GM19372 (cell line): Measurements from ENCODE around the gene MANF.

Experiments used
- ATAC-seq: cut with Tn5 transposase; IDR thresholded peaks from one replicate; pipeline ENCODE4 v1.9.1; 2021; ENCODE audit warnings: mild to moderate bottlenecking, low read depth, moderate library complexity; ENCODE audit not compliant: unreplicated experiment

Gene MANF

GRCh38 chr3:51388286-51389029, 3.4 kb downstream of the MANF start:
- no peak for ATAC-seq

DNA sequence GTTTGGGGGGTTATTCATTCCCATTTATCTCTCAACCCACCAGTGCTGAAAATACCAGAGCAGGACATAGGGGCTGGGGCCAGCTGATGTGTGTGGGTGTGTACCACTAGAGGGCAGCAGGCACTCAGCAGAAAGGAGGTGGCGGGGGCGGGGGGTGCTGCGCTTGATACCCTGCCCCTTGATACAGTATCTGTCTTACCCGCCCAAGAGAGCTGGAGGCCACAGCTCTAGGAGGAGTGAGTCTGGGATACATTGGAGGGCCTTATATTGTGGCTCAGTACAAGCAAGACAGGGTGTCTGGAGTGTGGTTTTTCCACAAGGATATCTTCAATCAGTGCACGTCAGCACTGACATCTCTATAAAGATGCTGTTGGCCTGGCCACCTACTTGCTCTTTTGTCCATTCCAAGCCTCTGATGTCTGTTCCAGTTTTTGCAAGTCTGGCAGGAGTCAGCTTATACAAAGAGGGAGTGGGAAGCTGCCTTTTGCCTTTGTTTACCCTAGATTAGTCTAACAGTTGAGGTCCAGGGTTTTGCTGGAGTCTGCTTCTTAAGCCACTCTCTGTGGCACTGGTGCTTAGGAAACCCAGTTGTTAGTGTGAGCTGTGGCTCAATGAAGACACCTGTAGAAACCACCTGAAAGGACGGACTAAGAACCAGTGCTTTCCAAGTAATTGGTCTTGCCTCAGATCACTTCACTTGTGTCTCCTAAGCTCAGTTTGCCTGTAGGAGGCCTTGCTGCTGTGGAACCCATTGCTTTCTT, 4.5 kb downstream of the MANF start:
- ATAC-seq, result no peak

DNA sequence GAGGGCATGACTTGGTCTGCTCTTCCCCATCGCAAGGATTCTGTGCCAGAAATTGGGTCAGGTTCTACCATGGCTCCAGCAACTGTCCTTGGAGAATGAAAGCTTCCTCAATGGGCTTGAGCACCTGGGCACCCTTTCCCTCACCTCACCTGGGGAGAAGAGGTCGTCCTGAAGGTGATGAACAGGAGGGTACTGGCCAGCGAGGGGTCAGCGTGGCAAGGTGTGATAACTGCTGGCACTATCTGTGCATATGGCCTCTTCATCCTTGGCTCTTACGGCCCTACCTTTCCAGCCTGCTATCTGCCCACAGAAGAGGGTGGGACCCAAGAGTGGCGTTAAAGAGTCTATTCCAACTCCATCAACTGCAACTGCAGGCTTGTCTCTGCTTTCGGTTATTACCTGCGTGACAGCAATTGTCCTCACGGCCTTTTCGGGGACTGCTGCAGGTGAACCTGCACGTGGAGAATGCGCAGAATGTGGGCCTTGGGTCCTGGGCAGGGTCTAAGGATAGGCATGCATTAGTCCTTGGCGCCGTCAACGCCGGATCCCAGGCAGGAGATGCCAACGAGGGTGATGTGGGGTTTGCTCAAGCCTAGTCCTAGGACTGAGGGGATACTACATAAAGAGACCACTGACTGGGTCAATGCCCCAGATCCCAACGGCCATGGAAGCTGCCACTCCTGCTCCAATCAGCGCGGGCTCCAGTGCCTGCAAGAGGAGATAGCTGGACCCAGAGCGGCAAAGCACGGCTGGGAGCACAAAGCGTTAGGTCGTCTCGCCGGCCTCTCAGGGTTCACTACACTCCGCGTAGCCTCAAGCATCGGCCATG, 5.4 kb downstream of the MANF start:
- ATAC-seq, result peak; percentile 2

DNA sequence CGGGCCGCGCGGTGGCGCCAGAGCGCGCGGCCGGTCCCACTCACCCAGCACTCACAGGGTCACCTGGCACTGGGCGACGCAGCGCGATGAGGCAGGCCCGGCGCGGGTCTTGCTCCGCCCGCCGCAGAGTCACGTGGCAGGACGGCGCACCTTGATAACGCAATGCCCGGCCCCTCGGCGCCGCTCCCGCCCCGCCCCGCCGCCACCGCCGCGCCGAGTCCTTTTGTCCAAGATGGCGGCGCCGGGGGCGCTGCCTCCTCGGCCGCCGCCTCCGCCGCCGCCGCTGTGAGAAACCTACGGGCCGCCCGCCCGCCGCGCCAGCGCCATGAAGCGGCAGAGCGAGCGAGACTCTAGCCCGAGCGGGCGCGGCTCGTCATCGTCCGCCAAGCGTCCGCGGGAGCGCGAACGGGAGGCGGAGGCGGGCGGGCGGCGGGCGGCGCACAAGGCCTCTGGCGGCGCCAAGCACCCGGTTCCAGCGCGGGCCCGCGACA, 6.0 kb downstream of the MANF start, which contains the start of gene RBM15B:
RBM15B (plus strand) TSS at position 211 of the 491 bp plus-strand sequence; CDS start at position 326, 115 bp downstream.
- ATAC-seq, result peak; percentile 87

DNA sequence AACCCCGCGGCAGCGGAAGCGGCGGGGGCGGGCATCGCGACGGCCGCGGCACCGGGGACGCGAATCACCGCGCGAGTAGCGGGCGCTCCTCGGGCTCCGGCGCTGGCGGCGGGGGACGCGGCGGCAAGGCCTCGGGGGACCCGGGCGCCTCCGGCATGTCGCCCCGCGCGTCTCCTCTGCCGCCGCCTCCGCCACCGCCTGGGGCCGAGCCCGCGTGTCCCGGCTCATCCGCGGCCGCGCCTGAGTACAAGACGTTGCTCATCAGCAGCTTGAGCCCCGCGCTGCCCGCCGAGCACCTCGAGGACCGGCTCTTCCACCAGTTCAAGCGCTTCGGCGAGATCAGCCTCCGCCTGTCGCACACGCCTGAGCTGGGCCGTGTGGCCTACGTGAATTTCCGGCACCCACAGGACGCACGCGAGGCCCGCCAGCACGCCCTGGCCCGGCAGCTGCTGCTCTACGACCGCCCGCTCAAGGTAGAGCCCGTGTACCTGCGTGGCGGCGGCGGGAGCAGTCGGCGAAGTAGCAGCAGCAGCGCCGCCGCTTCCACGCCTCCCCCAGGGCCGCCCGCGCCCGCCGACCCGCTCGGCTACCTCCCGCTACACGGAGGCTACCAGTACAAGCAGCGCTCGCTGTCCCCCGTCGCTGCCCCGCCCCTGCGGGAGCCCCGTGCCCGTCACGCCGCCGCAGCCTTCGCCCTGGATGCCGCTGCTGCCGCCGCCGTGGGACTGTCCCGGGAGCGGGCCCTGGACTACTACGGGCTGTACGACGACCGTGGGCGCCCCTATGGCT, 6.7 kb downstream of the MANF start:
- ATAC-seq, result peak; percentile 8

DNA sequence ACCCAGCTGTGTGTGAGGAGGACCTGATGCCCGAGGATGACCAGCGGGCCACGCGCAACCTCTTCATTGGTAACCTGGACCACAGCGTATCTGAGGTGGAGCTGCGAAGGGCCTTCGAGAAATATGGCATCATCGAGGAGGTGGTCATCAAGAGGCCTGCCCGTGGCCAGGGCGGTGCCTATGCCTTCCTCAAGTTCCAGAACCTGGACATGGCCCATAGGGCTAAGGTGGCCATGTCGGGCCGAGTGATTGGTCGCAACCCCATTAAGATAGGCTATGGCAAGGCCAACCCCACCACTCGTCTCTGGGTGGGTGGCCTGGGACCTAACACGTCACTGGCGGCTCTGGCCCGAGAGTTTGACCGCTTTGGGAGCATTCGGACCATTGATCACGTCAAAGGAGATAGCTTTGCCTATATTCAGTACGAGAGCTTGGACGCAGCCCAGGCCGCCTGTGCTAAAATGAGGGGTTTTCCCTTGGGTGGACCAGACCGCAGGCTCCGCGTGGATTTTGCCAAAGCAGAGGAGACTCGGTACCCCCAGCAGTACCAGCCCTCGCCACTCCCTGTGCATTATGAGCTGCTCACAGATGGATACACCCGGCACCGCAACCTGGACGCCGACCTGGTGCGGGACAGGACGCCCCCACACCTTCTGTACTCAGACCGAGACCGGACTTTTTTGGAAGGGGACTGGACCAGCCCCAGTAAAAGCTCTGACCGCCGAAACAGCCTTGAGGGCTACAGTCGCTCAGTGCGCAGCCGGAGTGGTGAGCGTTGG, 7.5 kb downstream of the MANF start:
- ATAC-seq, result no peak

GRCh38 chr3:51393134-51393495, 8.0 kb downstream of the MANF start:
- no peak for ATAC-seq

DNA sequence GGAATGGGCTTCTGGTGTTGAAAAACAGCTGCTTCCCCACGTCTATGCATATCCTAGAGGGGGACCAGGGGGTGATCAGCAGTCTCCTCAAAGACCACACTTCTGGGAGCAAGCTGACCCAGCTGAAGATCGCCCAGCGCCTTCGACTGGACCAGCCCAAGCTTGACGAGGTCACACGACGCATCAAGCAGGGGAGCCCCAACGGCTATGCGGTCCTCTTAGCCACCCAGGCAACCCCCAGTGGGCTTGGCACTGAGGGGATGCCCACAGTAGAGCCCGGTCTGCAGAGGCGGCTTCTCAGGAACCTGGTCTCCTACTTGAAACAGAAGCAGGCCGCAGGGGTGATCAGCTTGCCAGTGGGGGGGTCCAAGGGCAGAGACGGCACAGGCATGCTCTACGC, 8.5 kb downstream of the MANF start:
- ATAC-seq, result no peak

- no peak for ATAC-seq
These were observed 9.4 kb downstream of the MANF start for GRCh38 chr3:51394541-51394940.

GRCh38 chr3:51395493-51396213, 10.6 kb downstream of the MANF start:
- ATAC-seq, result no peak

- no peak for ATAC-seq
These were observed 11.3 kb downstream of the MANF start for GRCh38 chr3:51396401-51396800.

DNA sequence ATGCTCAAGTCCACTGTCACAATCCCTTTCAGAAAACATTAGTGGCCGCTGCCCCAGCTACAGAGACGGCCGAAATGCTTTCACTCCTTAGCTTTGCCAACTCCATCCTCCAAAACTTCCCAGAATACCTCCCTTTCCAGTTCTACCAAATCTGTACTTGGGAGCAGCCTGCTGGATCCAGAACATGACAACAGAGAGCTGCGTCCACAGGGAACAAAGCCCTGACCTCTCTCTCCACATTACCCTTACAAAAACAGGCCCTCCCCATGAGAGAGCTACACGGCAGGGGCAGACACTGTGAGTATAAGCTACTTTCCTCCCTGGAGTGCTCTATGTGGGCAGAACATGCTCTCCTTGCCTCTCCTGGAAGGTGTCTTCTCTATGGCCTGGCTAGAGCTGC, 12.3 kb downstream of the MANF start:
- no peak for ATAC-seq

DNA sequence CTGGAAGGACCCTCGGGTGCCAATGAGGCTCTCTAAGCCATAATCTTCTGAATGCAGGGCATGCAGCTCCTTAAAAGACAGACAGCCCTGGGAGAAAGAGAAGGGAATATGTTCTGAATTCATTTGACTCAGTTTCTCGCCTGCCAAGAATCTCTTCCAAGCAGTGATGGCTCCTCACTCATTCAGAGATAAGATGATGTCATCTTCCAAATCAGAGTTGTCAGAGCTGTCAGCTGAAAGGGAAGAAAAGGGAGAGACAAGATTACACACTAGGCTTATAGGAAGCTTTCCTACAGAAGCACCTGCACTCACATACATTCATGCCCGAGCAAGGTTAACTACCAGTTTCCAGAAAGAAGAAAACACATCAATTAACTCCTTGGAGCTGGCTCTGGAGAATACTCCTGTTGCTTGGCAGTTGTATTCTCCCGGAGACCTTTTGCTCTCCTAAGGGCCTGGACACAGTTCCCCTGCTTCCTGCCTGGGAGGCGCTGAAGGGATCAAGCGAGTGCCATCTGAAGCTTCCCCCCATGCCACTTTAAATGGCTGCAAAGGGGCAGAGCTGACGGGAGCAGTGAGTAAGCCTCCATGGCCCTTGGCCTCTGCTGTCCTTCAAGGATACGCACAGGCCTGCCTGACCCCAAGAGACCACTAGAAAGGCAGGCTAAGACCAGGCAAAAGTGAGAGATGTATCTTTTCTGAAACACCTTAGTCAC, 13.7 kb downstream of the MANF start:
- ATAC-seq, result no peak

- ATAC-seq, result no peak
These were observed 15.1 kb downstream of the MANF start for GRCh38 chr3:51400166-51400565.

- no peak for ATAC-seq
These were observed 16.6 kb downstream of the MANF start for GRCh38 chr3:51401735-51402134.

- no peak for ATAC-seq
These were observed 18.6 kb downstream of the MANF start for GRCh38 chr3:51403675-51404074.

DNA sequence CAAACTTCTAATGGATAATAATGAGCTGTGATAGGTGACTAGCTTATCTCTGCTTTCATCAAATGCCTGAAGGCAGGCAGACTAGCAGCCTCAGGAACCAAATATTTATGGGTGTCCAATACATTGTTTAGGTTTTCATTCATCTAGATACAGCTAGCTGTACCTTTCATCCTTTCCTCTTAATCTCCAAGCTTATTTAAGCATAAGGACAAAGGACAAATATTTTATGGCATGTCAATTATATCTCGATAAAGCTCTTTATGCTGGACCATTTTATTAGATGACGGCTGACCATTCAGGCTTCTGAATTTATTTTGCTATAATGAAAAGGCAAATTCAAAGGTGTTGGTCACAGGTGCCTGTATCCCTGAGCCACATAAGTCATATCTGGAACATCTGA, 22.9 kb downstream of the MANF start:
- ATAC-seq, result no peak

- ATAC-seq, result no peak
These were observed 23.7 kb downstream of the MANF start for GRCh38 chr3:51408813-51409212.
